H1 (cell line): Measurements from ENCODE around the gene PARD3. TPM values are rescaled to one million over a fixed set of nuclear protein-coding genes. Genes with fewer than 3 reads are reported as not detected.

ENCODE experiments used
- CTCF ChIA-PET: fragments of 300-600 bp; sonication (Branson Sonifier 250); formaldehyde crosslinking; loops from one replicate; lab custom pipeline; 2021; ENCODE audit not compliant: partially characterized antibody; lab: Charles Lee
- POLR2A ChIA-PET: fragments of 300-600 bp; sonication (Branson Sonifier 250); formaldehyde crosslinking; loops from one replicate; lab custom pipeline; 2021; ENCODE audit warnings: inconsistent platforms; ENCODE audit not compliant: partially characterized antibody; lab: Charles Lee
- DNase-seq, 2 experiments: peaks; one replicate each; pipeline versions ENCODE4 v3.0.0 to v3.0.0-alpha.2; 2010 to 2022; ENCODE audit warnings: low spot score in 2 of 2, low read depth in 1 of 2, mixed read lengths in 1 of 2
- FAIRE-seq: peaks from 2 replicates; lab custom pipeline; 2011; peaks lifted over from hg19 to GRCh38; lab: Jason Lieb, UNC
- H2AFZ ChIP-seq: 2 replicates; pipeline ENCODE4 v1.8.1; 2012; ENCODE audit warnings: low read length, inconsistent platforms
- H2AK5ac ChIP-seq: 2 replicates; pipeline ENCODE4 v1.6.1; 2013; ENCODE audit warnings: low read depth, low read length
- H2BK120ac ChIP-seq: replicated peaks from 2 replicates; pipeline ENCODE3; 2013; ENCODE audit warnings: low read depth, low read length, inconsistent platforms
- H2BK12ac ChIP-seq: 2 replicates; pipeline ENCODE4 v1.6.1; 2013; ENCODE audit warnings: low read depth, low read length
- H2BK15ac ChIP-seq: 2 replicates; pipeline ENCODE4 v1.6.1; 2013; ENCODE audit warnings: low read length
- H2BK20ac ChIP-seq: 2 replicates; pipeline ENCODE4 v1.6.1; 2013; ENCODE audit warnings: low read length
- H2BK5ac ChIP-seq: 2 replicates; pipeline ENCODE4 v1.6.1; 2013; ENCODE audit warnings: low read depth, low read length
- H3K14ac ChIP-seq: 2 replicates; pipeline ENCODE4 v1.6.1; 2013; ENCODE audit warnings: inconsistent platforms; ENCODE audit not compliant: insufficient read length
- H3K18ac ChIP-seq: 2 replicates; pipeline ENCODE4 v1.6.1; 2013; ENCODE audit warnings: low read length; ENCODE audit errors: extremely low read depth
- H3K23ac ChIP-seq: 2 replicates; pipeline ENCODE4 v1.6.1; 2013; ENCODE audit warnings: inconsistent platforms; ENCODE audit not compliant: insufficient read length
- H3K23me2 ChIP-seq: 2 replicates; pipeline ENCODE4 v1.6.1; 2013; ENCODE audit warnings: low read depth, low read length
- H3K27ac ChIP-seq: 2 replicates; pipeline ENCODE4 v1.6.1; 2011; ENCODE audit warnings: low read depth, low read length, inconsistent platforms
- H3K27me3 ChIP-seq, 4 experiments: replicated peaks in 1 of 4; 1 replicate in 1 of 4; 2 replicates in 3 of 4; pipeline versions ENCODE4 v1.6.1 to v1.8.1; 2011 to 2013; ENCODE audit warnings: low read length in 3 of 4, mild to moderate bottlenecking in 3 of 4, inconsistent platforms in 2 of 4, mixed read lengths in 2 of 4, moderate library complexity in 1 of 4; ENCODE audit not compliant: control insufficient read depth in 3 of 4, insufficient read depth in 3 of 4; ENCODE audit errors: extremely low read depth in 1 of 4
- H3K36me3 ChIP-seq, 4 experiments: 2 replicates each; pipeline versions ENCODE4 v1.6.1 to v1.8.1; 2011 to 2013; ENCODE audit warnings: mild to moderate bottlenecking in 4 of 4, low read length in 3 of 4, moderate library complexity in 2 of 4, control low read depth in 1 of 4, inconsistent platforms in 1 of 4; ENCODE audit not compliant: insufficient read depth in 4 of 4, control insufficient read depth in 2 of 4
- H3K4ac ChIP-seq: replicated peaks from 2 replicates; pipeline ENCODE3; 2013; ENCODE audit warnings: low read length, low read depth, mixed read lengths, inconsistent platforms; ENCODE audit not compliant: insufficient read length
- H3K4me1 ChIP-seq, 4 experiments: replicated peaks in 1 of 4; 1 replicate in 1 of 4; 2 replicates in 3 of 4; pipeline versions ENCODE4 v1.6.1 to v1.8.1; 2011 to 2013; ENCODE audit warnings: low read length in 3 of 4, inconsistent platforms in 2 of 4, mixed read lengths in 1 of 4; ENCODE audit not compliant: insufficient read depth in 4 of 4, control insufficient read depth in 3 of 4
- H3K4me2 ChIP-seq, 2 experiments: 2 replicates each; pipeline versions ENCODE4 v1.6.1 to v1.8.1; 2011 to 2013; ENCODE audit warnings: low read depth in 2 of 2, low read length in 2 of 2, control low read depth in 1 of 2, inconsistent platforms in 1 of 2, mild to moderate bottlenecking in 1 of 2; ENCODE audit not compliant: insufficient read depth in 1 of 2
- H3K4me3 ChIP-seq, 4 experiments: fragments of 200-600, 300-600 bp in 1 of 4; sonication (generic), shearing (Covaris generic), sonication (Bioruptor Twin) in 1 of 4; 2 replicates each; pipeline versions ENCODE4 v1.5.1 to v1.8.1; 2011 to 2016; ENCODE audit warnings: low read length in 4 of 4, low read depth in 3 of 4, control low read depth in 2 of 4, inconsistent platforms in 2 of 4, mild to moderate bottlenecking in 2 of 4, mixed read lengths in 1 of 4, moderate library complexity in 1 of 4; ENCODE audit not compliant: insufficient read depth in 2 of 4; ENCODE audit errors: extremely low read depth in 1 of 4
- H3K56ac ChIP-seq: replicated peaks from 2 replicates; pipeline ENCODE3; 2013; ENCODE audit warnings: low read depth, mild to moderate bottlenecking, mixed read lengths, low read length, inconsistent platforms; ENCODE audit not compliant: insufficient read length
- H3K79me1 ChIP-seq: 2 replicates; pipeline ENCODE4 v1.6.1; 2013; ENCODE audit warnings: low read depth, low read length, control low read depth
- H3K79me2 ChIP-seq, 2 experiments: 2 replicates each; pipeline versions ENCODE4 v1.6.1 to v1.8.1; 2012 to 2013; ENCODE audit warnings: low read length in 2 of 2, mild to moderate bottlenecking in 2 of 2, inconsistent platforms in 1 of 2; ENCODE audit not compliant: insufficient read depth in 2 of 2, control insufficient read depth in 1 of 2
- H3K9ac ChIP-seq, 4 experiments: replicated peaks in 1 of 4; 1 replicate in 1 of 4; 2 replicates in 3 of 4; pipeline versions ENCODE4 v1.6.1 to v1.8.1; 2011 to 2013; ENCODE audit warnings: low read depth in 3 of 4, low read length in 3 of 4, control low read depth in 2 of 4, mild to moderate bottlenecking in 2 of 4, moderate library complexity in 2 of 4, inconsistent platforms in 1 of 4; ENCODE audit errors: extremely low read depth in 1 of 4
- H3K9me3 ChIP-seq, 2 experiments: 2 replicates each; pipeline versions ENCODE4 v1.6.1 to v1.8.1; 2012 to 2013; ENCODE audit warnings: mild to moderate bottlenecking in 2 of 2, moderate library complexity in 2 of 2, control low read depth in 1 of 2, inconsistent platforms in 1 of 2, low read depth in 1 of 2, low read length in 1 of 2, mixed read lengths in 1 of 2; ENCODE audit not compliant: insufficient read depth in 2 of 2
- H4K20me1 ChIP-seq, 2 experiments: replicated peaks in 1 of 2; 2 replicates each; pipeline versions ENCODE3 to v1.8.1; 2011 to 2013; ENCODE audit warnings: inconsistent platforms in 2 of 2, low read length in 2 of 2, mild to moderate bottlenecking in 1 of 2; ENCODE audit not compliant: insufficient read depth in 2 of 2, control insufficient read depth in 1 of 2
- H4K5ac ChIP-seq: 2 replicates; pipeline ENCODE4 v1.6.1; 2013; ENCODE audit warnings: low read length, low read depth, mixed read lengths, inconsistent platforms; ENCODE audit not compliant: insufficient read length
- H4K8ac ChIP-seq: 2 replicates; pipeline ENCODE4 v1.8.0; 2013; ENCODE audit warnings: mild to moderate bottlenecking, moderate library complexity, low read length, inconsistent platforms; ENCODE audit not compliant: insufficient read depth; ENCODE audit errors: extremely low read depth
- H4K91ac ChIP-seq: replicated peaks from 2 replicates; pipeline ENCODE3; 2013; ENCODE audit warnings: low read length, mixed read lengths, inconsistent platforms; ENCODE audit not compliant: insufficient read length
- EGR1 ChIP-seq: IDR thresholded peaks from 2 replicates; pipeline ENCODE4 v1.6.1; 2011; ENCODE audit warnings: low read depth, low read length, borderline replicate concordance
- POLR2A ChIP-seq, 2 experiments: IDR thresholded peaks; 1 replicate in 1 of 2; 2 replicates in 1 of 2; pipeline ENCODE4 v1.6.1; 2011; ENCODE audit warnings: low read depth in 2 of 2, low read length in 2 of 2, mild to moderate bottlenecking in 2 of 2; ENCODE audit errors: control extremely low read depth in 1 of 2
- RAD21 ChIP-seq, 2 experiments: IDR thresholded peaks in 1 of 2; conservative IDR thresholded peaks in 1 of 2; 2 replicates each; pipeline ENCODE4 v1.6.1; 2011; ENCODE audit warnings: low read depth in 2 of 2, low read length in 2 of 2, improper control_type of control experiment in 1 of 2, inconsistent platforms in 1 of 2, mild to moderate bottlenecking in 1 of 2, moderate library complexity in 1 of 2
- WGBS, 2 experiments: shearing (Covaris generic) in 1 of 2; methylation state at CpG; one replicate each; pipeline versions ENCODE4 v1.1.6 to v1.1.7; 2013 to 2015; ENCODE audit warnings: low lambda C conversion rate in 2 of 2, mixed read lengths in 2 of 2, inconsistent platforms in 1 of 2, low coverage in 1 of 2, missing lambda C conversion rate in 1 of 2; ENCODE audit not compliant: insufficient replicate concordance in 2 of 2, insufficient coverage in 1 of 2, insufficient read length in 1 of 2; ENCODE audit errors: extremely low coverage in 1 of 2, missing lambda C conversion rate in 1 of 2; 5-methylcytosine and 5-hydroxymethylcytosine counted together
- polyA plus RNA-seq, 7 experiments: library from polyadenylated mRNA; depleted of rRNA in 3 of 7; stranded (reverse) in 5 of 7; unstranded in 2 of 7; fragments of >200 nt in 5 of 7; fragments of 200-250 nt in 2 of 7; gene quantifications; 1 replicate in 5 of 7; 2 replicates in 1 of 7; 4 replicates in 1 of 7; pipeline versions ENCODE4 v1.2.1 to v1.2.3, GENCODE V29; 2011 to 2013; ENCODE audit warnings: missing spikeins in 2 of 7, mixed read lengths in 2 of 7
- total RNA-seq: library from RNA; stranded (reverse); fragmentation: NEBNext Ultra II Directional; extraction: Animal tissue kit (Norgen Biotek cat#: 25700); gene quantifications from 2 replicates; pipeline ENCODE4 v1.2.1, GENCODE V29; 2021

PARD3 gene
- total and polyA plus RNA-seq, 2 of the 8 experiments (the other 6 are each of a cell fraction or from before 2014, with no cell fraction given) = 19.7 to 49.1 TPM

DNA sequence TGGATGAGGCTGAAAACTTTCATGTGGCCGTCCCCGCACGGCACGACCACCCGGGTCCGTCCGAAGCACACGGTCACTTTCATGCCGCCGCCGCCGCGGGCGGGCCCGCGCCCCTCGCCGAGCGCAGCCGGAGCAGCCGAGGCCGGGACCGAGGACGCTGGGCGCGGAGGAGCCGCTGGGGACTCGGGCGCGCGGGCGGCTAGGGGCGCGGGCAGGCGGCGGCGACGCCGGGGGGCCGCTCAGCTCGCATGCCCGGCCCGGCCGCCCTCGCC, 247 bp downstream of the PARD3 start:
- H2BK120ac ChIP-seq = no peak overlapping the region
- H3K27me3 ChIP-seq = peaks cover 0 to 20% (median 14%) of the 10 kb centered on the region in 4 experiments; a peak in 5 of 7 replicates
- no peak overlapping the region for H2AK5ac ChIP-seq
- H2BK12ac ChIP-seq = no peak overlapping the region
- POLR2A ChIA-PET = interaction anchor here (1.2 to 1.5 kb wide), 3 partner anchors 12 to 47 kb away, joined by 3 to 6 read pairs (median 3); no protein-coding TSS in a partner anchor
- no peak overlapping the region for H4K91ac ChIP-seq
- no peak overlapping the region for H2BK15ac ChIP-seq
- peaks cover 4 to 44% of the 10 kb centered on the region in 2 experiments; a peak in 3 of 4 replicates for H3K79me2 ChIP-seq
- no peak overlapping the region for H3K23ac ChIP-seq
- no peaks in the 10 kb centered on the region for H3K9me3 ChIP-seq
- DNase-seq (peak in 1 of 2 experiments; percentile 66), FAIRE-seq (no peak)
- H3K4me1 ChIP-seq = peaks cover 6 to 18% (median 16%) of the 10 kb centered on the region in 4 experiments
- peaks cover 15 to 19% of the 10 kb centered on the region in 2 experiments for H4K20me1 ChIP-seq
- H3K4ac ChIP-seq = no peak overlapping the region
- H3K4me3 ChIP-seq = peak overlapping the region; percentile 41 to 98 (median 63)
- no peak overlapping the region for H2AFZ ChIP-seq
- peak overlapping the region; percentile 91 for H4K5ac ChIP-seq
- no peak overlapping the region for H2BK5ac ChIP-seq
- peak overlapping the region; percentile 89 for H4K8ac ChIP-seq
- peak overlapping the region; percentile 88 for H3K18ac ChIP-seq
- no peak overlapping the region for H2BK20ac ChIP-seq
- H3K9ac ChIP-seq = peak overlapping the region; percentile 52 to 91 (median 60); a peak in 6 of 7 replicates
- no peak overlapping the region for H3K14ac ChIP-seq
- H3K23me2 ChIP-seq = peaks cover 11% of the 10 kb centered on the region
- peak overlapping the region; percentile 56 for H3K56ac ChIP-seq
- no peaks in the 10 kb centered on the region for H3K36me3 ChIP-seq
- peak overlapping the region; percentile 66; the same call in 1 of the 2 replicates for H3K27ac ChIP-seq
- 1% methylated on average over 24 of the region's 45 CpGs; no CpG with 5 or more reads in 1 of the 2 experiments for WGBS, 2 experiments
- peak overlapping the region in 1 of 2 experiments; percentile 100; a peak in 3 of 4 replicates for H3K4me2 ChIP-seq
- CTCF ChIA-PET = interaction anchor here (1.8 kb wide), 1 partner anchor 179 kb away, joined by 4 read pairs; no protein-coding TSS in a partner anchor
- H3K79me1 ChIP-seq = peaks cover 9% of the 10 kb centered on the region
- TF ChIP-seq POLR2A (IDR thresholded peaks at IDR 0.05; ENCODE audit: control extremely low read depth in 1 of 2, low read depth in 2 of 2, low read length in 2 of 2) (0 out of 3 replicates have a peak, but pooled peaks of 1 of the 2 experiments have one; percentile 1), EGR1 (no peak), RAD21 (IDR thresholded peaks at IDR 0.05 in 1 of 2, conservative IDR thresholded peaks at IDR 0.05 in 1 of 2; ENCODE audit: low read depth in 2 of 2, low read length in 2 of 2) (no peak)
